GM21528 (cell line): ENCODE data around the gene IQGAP2.

Source experiments
- ATAC-seq: cut with Tn5 transposase; IDR thresholded peaks from one replicate; pipeline ENCODE4 v1.9.1; 2021; ENCODE audit warnings: mild to moderate bottlenecking, moderate library complexity; ENCODE audit not compliant: unreplicated experiment, low FRiP score

The IQGAP2 gene

GRCh38 chr5:76556511-76557221, 153.6 kb downstream of the IQGAP2 start:
- ATAC-seq = peak; percentile 81

GRCh38 chr5:76560952-76561891, 158.1 kb downstream of the IQGAP2 start:
- no peak for ATAC-seq

- ATAC-seq = no peak
These were observed 158.9 kb downstream of the IQGAP2 start for GRCh38 chr5:76561959-76562358.

- ATAC-seq = no peak
These were observed 161.9 kb downstream of the IQGAP2 start for GRCh38 chr5:76565009-76565408.

GRCh38 chr5:76570153-76570552, 167.1 kb downstream of the IQGAP2 start:
- no peak for ATAC-seq

GRCh38 chr5:76571559-76571958, 168.5 kb downstream of the IQGAP2 start:
- ATAC-seq = no peak

- no peak for ATAC-seq
These were observed 173.4 kb downstream of the IQGAP2 start for GRCh38 chr5:76576450-76576849.

GRCh38 chr5:76576996-76577395, 173.9 kb downstream of the IQGAP2 start:
- no peak for ATAC-seq

- ATAC-seq = no peak
These were observed 176.3 kb downstream of the IQGAP2 start for GRCh38 chr5:76579166-76579937.

GRCh38 chr5:76580981-76581380, 177.9 kb downstream of the IQGAP2 start:
- ATAC-seq = no peak

- peak; percentile 82 for ATAC-seq
These were observed 179.4 kb downstream of the IQGAP2 start for GRCh38 chr5:76582230-76583162.

GRCh38 chr5:76583163-76584047, 180.3 kb downstream of the IQGAP2 start:
- ATAC-seq = no peak

- no peak for ATAC-seq
These were observed 182.7 kb downstream of the IQGAP2 start for GRCh38 chr5:76585783-76586217.

GRCh38 chr5:76586531-76586930, 183.4 kb downstream of the IQGAP2 start:
- no peak for ATAC-seq

GRCh38 chr5:76590027-76590426, 186.9 kb downstream of the IQGAP2 start:
- ATAC-seq = peak; percentile 88

- no peak for ATAC-seq
These were observed 188.3 kb downstream of the IQGAP2 start for GRCh38 chr5:76591366-76591765.

- no peak for ATAC-seq
These were observed 189.6 kb downstream of the IQGAP2 start for GRCh38 chr5:76592692-76593091.

- no peak for ATAC-seq
These were observed 191.0 kb downstream of the IQGAP2 start for GRCh38 chr5:76594107-76594506.
